CD4-positive, alpha-beta T cell treated with Interleukin-15 for 1 hour (primary cell): Measurements from ENCODE around the gene WDFY2.

Source experiments
- DNase-seq: peaks from one replicate; pipeline ENCODE4 v3.0.0-alpha.2; 2020

WDFY2 gene

GRCh38 chr13:51717786-51718398 lies 133.6 kb downstream of the WDFY2 start:
- no peak for DNase-seq

- no peak for DNase-seq
Observed at GRCh38 chr13:51719394-51719793, 135.1 kb downstream of the WDFY2 start.

- DNase-seq: no peak
Observed at GRCh38 chr13:51721496-51721895, 137.2 kb downstream of the WDFY2 start.

GRCh38 chr13:51723529-51723928 lies 139.3 kb downstream of the WDFY2 start:
- DNase-seq: no peak

DNA sequence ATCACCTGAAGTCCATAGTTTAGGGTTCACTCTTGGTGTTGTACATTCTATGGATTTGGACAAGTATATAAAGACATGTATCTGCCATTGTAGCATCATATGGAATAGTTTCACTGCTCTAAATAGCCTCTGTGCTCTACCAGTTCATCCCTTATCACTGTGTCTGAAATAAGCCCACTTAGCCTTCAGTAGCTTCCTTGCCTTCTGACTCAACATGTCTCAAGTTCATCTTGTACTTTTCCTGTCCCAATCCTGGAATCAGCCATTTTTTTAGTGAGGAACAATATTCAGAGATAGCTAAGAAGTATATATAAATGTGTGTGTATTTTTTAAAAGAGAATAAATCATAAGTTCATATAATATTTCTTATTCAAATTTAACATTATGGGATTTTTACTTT lies 140.5 kb downstream of the WDFY2 start:
- DNase-seq: no peak

DNA sequence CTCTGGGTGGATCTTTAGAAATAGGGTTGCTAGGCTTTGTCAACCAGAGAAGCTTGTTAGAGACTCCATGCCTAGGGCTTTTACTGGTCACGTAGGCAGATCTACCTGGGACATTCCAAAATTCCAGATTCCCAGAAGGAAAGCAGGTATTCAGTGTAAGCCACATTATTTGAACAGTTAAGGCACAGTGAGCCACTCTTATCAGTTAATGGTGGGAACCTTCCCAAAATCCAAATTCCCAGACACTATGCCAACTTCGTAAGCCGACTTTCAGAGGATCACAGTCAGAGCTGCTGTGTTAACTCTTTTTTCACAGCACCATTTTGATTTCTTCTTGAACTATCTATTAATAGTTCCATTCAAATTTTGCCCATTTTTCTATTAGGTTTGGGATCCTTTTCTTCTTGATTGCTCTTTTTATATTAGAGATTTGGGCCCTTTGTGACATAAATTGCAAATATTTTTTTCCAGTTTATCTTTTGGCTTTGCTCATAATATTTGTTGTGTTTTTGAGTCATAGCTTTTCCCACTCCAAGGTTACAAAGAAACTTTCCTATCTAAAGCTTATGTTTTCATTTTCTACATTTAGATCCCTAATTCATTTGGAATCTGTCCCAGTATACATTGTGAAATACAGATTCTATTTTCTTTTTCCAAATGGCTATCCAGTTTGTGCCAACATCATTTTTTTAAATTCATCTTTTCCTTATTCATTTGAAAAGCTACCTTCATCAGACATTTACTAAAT lies 142.4 kb downstream of the WDFY2 start:
- no peak for DNase-seq

GRCh38 chr13:51727634-51728274 lies 143.5 kb downstream of the WDFY2 start:
- no peak for DNase-seq

- no peak for DNase-seq
Observed at GRCh38 chr13:51728275-51728673, 144.0 kb downstream of the WDFY2 start.

- DNase-seq: no peak
Observed at GRCh38 chr13:51728972-51729371, 144.7 kb downstream of the WDFY2 start.

DNA sequence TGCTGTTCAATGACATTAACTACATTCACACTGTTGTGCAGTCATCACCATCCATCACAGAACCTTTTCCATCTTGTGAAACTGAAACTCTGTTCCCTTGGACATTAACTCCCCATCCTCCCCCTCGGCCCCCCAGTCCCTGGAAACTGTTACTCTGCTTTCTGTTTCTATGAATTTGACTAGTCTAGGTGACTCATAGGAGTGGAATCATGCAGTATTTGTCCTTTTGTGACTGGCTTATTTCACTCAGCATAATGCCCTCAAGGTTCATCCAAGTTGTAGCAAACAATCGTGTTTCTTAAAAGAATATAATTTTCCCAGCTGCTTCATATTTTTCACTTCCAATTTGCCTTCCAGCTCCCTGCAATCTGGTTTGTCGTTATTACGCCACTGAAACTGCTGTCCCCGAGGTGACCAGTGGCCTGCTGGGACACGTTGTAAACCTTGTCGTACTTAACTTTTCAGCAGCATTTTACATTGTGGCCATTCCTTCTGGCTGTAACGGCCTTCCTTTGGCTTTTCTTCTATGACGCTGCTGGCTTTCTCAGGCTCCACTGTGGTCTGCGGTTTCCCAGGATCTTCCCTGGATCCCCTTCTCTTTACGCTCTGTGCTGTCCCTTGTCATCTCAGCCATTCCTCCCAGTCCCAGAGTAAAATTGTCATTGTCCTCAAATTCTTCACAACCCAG lies 145.7 kb downstream of the WDFY2 start:
- DNase-seq: no peak

DNA sequence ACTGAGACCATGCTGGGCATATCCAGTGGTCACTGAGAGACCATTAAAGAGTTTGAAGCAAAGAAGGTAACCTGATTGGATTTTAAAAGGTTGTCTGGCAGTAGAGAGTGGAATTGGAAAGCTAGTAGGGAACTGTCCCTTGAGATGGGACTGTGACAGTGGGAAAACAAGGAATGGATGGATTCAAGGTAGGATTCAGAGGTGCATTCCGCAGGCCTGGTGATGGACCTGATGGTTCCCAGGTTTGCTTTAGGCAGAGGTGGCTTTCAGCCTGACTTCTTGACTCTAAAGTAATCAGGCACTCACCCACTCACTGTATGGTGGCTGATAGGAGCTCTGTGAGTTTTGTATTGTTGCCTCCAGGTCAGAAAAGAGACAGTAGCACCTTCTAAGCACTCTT lies 146.7 kb downstream of the WDFY2 start:
- DNase-seq: no peak

GRCh38 chr13:51731759-51732158 lies 147.5 kb downstream of the WDFY2 start:
- DNase-seq: no peak

DNA sequence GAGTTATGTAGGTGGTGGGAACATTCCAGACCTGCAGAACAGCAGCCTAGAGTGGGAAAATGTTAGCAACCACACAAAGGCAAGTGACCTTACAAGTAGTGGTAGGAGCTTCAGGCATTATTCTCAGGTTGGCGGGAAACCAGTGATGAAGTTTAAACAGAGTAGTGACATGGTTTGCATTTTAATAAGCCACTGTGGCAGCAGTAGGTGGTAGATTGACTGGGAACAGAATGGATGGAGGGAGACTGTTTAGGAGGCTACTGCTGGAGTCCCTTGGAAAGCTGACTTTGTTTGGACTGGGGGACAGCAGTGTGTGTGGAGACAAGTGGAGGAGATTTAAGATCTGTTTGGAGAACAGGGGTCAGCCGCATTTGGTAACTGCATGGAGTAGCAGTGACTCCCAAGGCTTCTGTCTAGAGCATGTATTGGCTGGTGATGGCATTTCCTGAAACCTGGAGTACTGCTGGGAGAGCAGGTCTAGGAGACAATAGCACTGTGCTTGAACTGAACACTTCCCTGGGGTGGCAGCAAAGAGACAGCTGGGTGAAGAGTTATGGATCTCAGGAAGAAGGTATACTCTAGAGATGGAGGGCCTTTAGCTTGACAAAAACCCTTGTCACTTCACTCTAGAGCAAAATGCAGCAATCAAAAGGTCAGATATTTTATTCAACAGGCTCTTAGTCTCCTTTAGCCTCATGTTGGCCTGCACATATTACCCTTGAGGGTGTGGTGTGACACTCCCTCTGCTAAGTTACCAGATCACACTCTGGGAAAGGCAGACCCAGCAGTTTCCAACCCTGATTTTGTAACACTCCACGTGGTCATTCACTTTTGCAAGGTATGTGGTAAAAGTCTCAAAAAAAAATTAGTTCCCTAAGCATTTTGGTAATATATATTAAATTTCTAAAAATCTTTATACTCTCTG lies 149.4 kb downstream of the WDFY2 start:
- no peak for DNase-seq

GRCh38 chr13:51734786-51735185 lies 150.5 kb downstream of the WDFY2 start:
- no peak for DNase-seq

DNA sequence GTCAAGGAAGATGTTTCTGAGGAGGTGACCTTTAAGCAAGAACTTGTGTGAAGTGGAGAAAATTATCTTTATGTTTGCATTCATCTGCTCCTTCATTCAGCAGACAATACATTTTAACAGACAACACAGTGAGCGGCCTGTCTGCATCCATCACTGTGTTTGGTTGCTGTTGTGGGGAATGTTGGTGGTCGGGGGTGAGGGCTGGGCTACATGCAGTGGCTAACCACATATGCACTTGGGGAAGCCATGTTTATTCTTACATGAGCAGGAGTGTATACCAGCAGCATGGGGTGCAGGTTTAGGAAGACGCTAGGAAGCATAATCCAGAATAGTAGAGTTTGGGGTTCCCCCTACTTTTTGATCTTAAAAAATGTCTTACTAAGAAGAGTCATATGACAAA lies 153.3 kb downstream of the WDFY2 start:
- DNase-seq: no peak

GRCh38 chr13:51738226-51738905 lies 154.1 kb downstream of the WDFY2 start:
- no peak for DNase-seq

DNA sequence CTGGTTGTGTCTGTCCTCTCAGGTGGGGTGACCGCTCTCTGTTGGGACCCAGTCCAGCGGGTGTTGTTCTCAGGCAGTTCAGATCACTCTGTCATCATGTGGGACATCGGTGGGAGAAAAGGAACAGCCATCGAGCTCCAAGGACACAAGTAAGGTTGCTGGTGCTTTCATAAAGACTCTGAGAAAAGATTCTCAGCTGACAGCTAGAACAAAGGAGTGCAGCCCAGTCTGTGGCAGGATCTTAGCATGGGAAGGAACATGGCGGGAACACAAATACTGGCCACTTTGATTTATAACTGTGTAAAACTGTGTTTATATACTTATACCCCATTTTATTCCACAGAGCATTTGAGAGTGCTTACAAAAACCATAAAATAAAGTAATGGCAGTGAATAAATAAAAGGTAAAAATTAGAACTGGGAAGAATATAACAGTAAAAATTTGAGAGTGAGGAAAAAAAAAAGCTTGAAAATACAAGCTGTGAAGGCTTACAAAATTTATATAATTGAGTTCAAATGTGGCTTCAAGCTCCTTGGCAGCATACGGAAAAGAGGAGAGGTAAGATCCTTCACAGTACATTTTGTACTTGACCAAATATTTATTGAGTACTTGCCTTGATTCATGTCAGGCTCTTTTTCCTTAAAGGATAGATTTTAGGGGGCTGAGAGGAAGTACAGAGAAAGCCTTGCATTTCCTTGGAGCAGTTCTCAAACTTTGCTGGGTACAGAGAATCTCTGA lies 154.9 kb downstream of the WDFY2 start:
- DNase-seq: no peak

DNA sequence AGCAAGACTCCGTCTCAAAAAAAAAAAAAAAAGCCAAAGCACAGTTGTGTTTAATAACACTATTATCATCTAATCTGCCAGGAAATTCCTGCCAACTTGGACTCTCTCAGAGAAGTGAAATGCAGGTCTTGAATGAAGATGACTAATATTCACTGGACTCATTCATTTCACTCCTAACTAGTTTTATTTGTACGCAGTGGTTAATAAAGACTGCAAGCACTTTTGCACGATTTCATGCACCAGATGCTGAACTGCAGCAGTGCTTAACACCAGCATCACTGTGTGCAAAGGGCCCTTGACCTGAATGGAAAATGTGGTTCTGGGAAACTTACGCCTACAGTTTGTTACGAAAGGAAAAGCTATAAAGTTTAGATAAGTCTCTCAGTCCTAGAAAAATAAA lies 156.4 kb downstream of the WDFY2 start:
- DNase-seq: no peak

DNA sequence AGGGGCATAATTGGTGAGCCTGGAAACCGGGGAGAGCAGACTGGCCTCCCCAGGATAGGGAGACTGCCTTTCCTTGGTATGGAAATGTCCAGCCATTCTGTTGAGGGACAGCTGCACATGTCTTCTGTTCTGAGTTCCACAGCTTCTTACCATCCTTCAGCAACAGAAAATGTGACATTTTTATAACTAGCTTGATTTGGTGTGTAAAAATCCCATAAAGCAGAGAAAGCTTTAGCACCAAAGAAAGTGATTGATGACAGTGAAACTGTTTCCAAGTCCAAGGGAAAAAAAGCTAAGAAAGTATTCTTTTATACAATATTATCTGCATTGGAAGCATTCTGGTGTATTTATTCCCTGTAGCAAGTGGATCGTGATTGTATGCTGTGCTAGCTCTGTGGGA lies 157.8 kb downstream of the WDFY2 start:
- DNase-seq: no peak

- no peak for DNase-seq
Observed at GRCh38 chr13:51742611-51743010, 158.3 kb downstream of the WDFY2 start.

DNA sequence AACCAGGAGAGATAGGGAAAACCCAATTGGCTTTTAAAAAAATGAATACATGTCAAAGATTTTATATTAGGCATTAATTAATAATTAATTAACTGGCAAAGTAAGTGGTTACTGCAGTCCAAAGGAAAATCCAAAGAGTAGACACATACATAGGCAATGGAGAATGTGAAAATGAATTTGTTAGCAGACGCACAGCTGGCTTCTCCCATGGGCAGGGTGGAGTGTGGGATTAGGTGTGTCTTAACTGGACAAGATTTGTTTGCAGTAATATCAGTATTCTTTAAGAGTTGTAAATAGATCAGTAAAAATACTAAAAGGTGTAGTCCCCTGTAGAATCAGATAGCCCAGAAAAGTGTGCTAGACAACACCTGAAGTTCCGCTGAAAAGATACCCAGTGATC lies 161.0 kb downstream of the WDFY2 start:
- no peak for DNase-seq
